GM12878 (cell line): ENCODE results near the gene FBLN1. TPM values are rescaled to one million over a fixed set of nuclear protein-coding genes. Genes with fewer than 3 reads are reported as not detected.

Source experiments
- ATAC-seq: fragments of 200-7000 bp; cut with Tn5 transposase; 3 replicates; pipeline ENCODE4 v1.9.1; 2020; ENCODE audit warnings: mild to moderate bottlenecking, moderate library complexity
- BruUV-seq: library from RNA; stranded (reverse); fragments of 400-500 nt; replicated peaks from 2 replicates; lab custom pipeline; 2021; lab: Mats Ljungman, UMichigan
- CTCF ChIA-PET: fragments of 300-600 bp; sonication (Branson Sonifier 250); formaldehyde crosslinking; extraction: SDS; loops from one replicate; lab custom pipeline; 2021; ENCODE audit warnings: inconsistent platforms; lab: Yijun Ruan, JAX
- POLR2A ChIA-PET: fragments of 350-600 bp; formaldehyde crosslinking; extraction: SDS; loops from one replicate; lab custom pipeline; 2021; ENCODE audit warnings: inconsistent platforms; lab: Charles Lee
- RAD21 ChIA-PET: fragments of 300-600 bp; sonication (Branson Sonifier 250); formaldehyde crosslinking; loops from one replicate; lab custom pipeline; 2023; ENCODE audit warnings: antibody characterized with exemption; ENCODE audit not compliant: unreplicated experiment; lab: Charles Lee
- SMC1A ChIA-PET: fragments of 300-600 bp; sonication (Branson Sonifier 250); formaldehyde crosslinking; loops from one replicate; lab custom pipeline; 2023; ENCODE audit not compliant: unreplicated experiment, uncharacterized antibody; lab: Charles Lee
- DNase-seq: peaks from one replicate; pipeline ENCODE4 v3.0.0-alpha.2; 2011; ENCODE audit warnings: low read depth, low spot score
- FAIRE-seq: peaks from 3 replicates; lab custom pipeline; 2011; peaks lifted over from hg19 to GRCh38; lab: Jason Lieb, UNC
- H2AFZ ChIP-seq: 2 replicates; pipeline ENCODE4 v1.6.0; 2011; ENCODE audit warnings: low read depth, low read length, control low read depth; ENCODE audit not compliant: control insufficient read depth
- H3K27ac ChIP-seq: 2 replicates; pipeline ENCODE4 v1.5.1; 2011; ENCODE audit warnings: control low read depth; ENCODE audit not compliant: control insufficient read depth, insufficient read depth
- H3K27me3 ChIP-seq, 2 experiments: replicated peaks in 1 of 2; 2 replicates each; pipeline versions ENCODE4 v1.6.0 to v1.6.1; 2011; ENCODE audit warnings: low read length in 1 of 2; ENCODE audit not compliant: control insufficient read depth in 2 of 2, insufficient read depth in 2 of 2
- H3K36me3 ChIP-seq, 2 experiments: 2 replicates each; pipeline ENCODE4 v1.5.1; 2011; ENCODE audit warnings: low read length in 1 of 2; ENCODE audit not compliant: control insufficient read depth in 2 of 2, insufficient read depth in 2 of 2
- H3K4me1 ChIP-seq: 2 replicates; pipeline ENCODE4 v1.6.1; 2011; ENCODE audit warnings: mild to moderate bottlenecking, low read length, moderate library complexity, mixed read lengths; ENCODE audit not compliant: control insufficient read depth, insufficient read depth
- H3K4me2 ChIP-seq: 2 replicates; pipeline ENCODE4 v1.6.0; 2011; ENCODE audit warnings: control low read depth; ENCODE audit not compliant: control insufficient read depth, insufficient read depth
- H3K4me3 ChIP-seq: fragments of 200-600 bp; sonication (generic); 2 replicates; pipeline ENCODE4 v1.5.1; 2016
- H3K79me2 ChIP-seq: 2 replicates; pipeline ENCODE4 v1.6.0; 2011; ENCODE audit warnings: low read length; ENCODE audit not compliant: control insufficient read depth, insufficient read depth
- H3K9ac ChIP-seq: 2 replicates; pipeline ENCODE4 v1.8.0; 2011; ENCODE audit warnings: low read length, control low read depth, mixed read lengths; ENCODE audit not compliant: control insufficient read depth, insufficient read depth
- H3K9me3 ChIP-seq: replicated peaks from 3 replicates; pipeline ENCODE4 v1.5.1; 2011; ENCODE audit warnings: mild to moderate bottlenecking, low read length; ENCODE audit not compliant: control insufficient read depth, insufficient read depth
- H4K20me1 ChIP-seq: 2 replicates; pipeline ENCODE4 v1.6.0; 2011; ENCODE audit not compliant: control insufficient read depth, insufficient read depth
- CEBPZ ChIP-seq: fragments of 150-350 bp; IDR thresholded peaks from 2 replicates; pipeline ENCODE4 v1.6.1; 2016; ENCODE audit warnings: low read depth, low read length
- CHD1 ChIP-seq: IDR thresholded peaks from 2 replicates; pipeline ENCODE4 v1.6.1; 2012; ENCODE audit warnings: low read depth, low read length, improper control_type of control experiment
- CUX1 ChIP-seq: IDR thresholded peaks from 2 replicates; pipeline ENCODE4 v1.6.1; 2012; ENCODE audit warnings: improper control_type of control experiment, low read depth, low read length; ENCODE audit not compliant: insufficient replicate concordance
- NFYB ChIP-seq: IDR thresholded peaks from 2 replicates; pipeline ENCODE4 v1.6.1; 2011; ENCODE audit warnings: low read depth, mild to moderate bottlenecking, low read length, improper control_type of control experiment, moderate library complexity; ENCODE audit not compliant: insufficient read depth
- NR2F1 ChIP-seq: fragments of 450-650 bp; conservative IDR thresholded peaks from 2 replicates; pipeline ENCODE4 v1.6.1; 2017; ENCODE audit warnings: mild to moderate bottlenecking
- PML ChIP-seq: IDR thresholded peaks from 2 replicates; pipeline ENCODE4 v1.6.1; 2012; ENCODE audit warnings: low read length, inconsistent platforms
- WGBS: methylation state at CpG from one replicate; pipeline ENCODE4 v1.1.6; 2016; ENCODE audit warnings: low lambda C conversion rate; ENCODE audit not compliant: insufficient replicate concordance, insufficient coverage; ENCODE audit errors: missing lambda C conversion rate; 5-methylcytosine and 5-hydroxymethylcytosine counted together
- in situ Hi-C: fragments of 300-500 bp; cut with MboI; formaldehyde crosslinking; loops from 9 replicates; pipeline ENCODE4 v1.14.3; 2018; ENCODE audit warnings: mixed read lengths
- intact Hi-C: fragments of 100-400 bp; cut with micrococcal nuclease; formaldehyde crosslinking; loops from one replicate; pipeline ENCODE4 v1.14.2; 2022; ENCODE audit not compliant: unreplicated experiment
- polyA plus RNA-seq, 11 experiments: library from polyadenylated mRNA; depleted of rRNA in 4 of 11; unstranded in 6 of 11; stranded (reverse) in 5 of 11; fragments of >200 nt; fragmentation: Nextera tagmentation in 4 of 11; fragmentation: Illumina TruSeq in 1 of 11; extraction: Ambion mirVana in 4 of 11; extraction: Trizol in 1 of 11; gene quantifications; 1 replicate in 1 of 11; 2 replicates in 10 of 11; pipeline versions ENCODE4 v1.2.1 to v1.2.3, GENCODE V29; 2011 to 2016; ENCODE audit warnings: inconsistent platforms in 2 of 11, missing spikeins in 2 of 11, low read depth in 1 of 11
- total RNA-seq, 4 experiments: library from RNA; depleted of rRNA in 3 of 4; stranded (reverse); fragments of >200 nt in 3 of 4; fragmentation: Illumina TruSeq in 1 of 4; extraction: Trizol in 1 of 4; gene quantifications; 2 replicates each; pipeline versions ENCODE4 v1.2.1 to v1.2.3, GENCODE V29; 2013 to 2021

The FBLN1 gene
- total and polyA plus RNA-seq, 10 of the 15 experiments (the other 5 are each of a cell fraction or from before 2014, with no cell fraction given) = 0.20 to 0.51 TPM; not detected in 8

- TF ChIP-seq NR2F1 = no peak
Observed at GRCh38 chr22:45630436-45630835, 127.8 kb downstream of the FBLN1 start (continued).

DNA sequence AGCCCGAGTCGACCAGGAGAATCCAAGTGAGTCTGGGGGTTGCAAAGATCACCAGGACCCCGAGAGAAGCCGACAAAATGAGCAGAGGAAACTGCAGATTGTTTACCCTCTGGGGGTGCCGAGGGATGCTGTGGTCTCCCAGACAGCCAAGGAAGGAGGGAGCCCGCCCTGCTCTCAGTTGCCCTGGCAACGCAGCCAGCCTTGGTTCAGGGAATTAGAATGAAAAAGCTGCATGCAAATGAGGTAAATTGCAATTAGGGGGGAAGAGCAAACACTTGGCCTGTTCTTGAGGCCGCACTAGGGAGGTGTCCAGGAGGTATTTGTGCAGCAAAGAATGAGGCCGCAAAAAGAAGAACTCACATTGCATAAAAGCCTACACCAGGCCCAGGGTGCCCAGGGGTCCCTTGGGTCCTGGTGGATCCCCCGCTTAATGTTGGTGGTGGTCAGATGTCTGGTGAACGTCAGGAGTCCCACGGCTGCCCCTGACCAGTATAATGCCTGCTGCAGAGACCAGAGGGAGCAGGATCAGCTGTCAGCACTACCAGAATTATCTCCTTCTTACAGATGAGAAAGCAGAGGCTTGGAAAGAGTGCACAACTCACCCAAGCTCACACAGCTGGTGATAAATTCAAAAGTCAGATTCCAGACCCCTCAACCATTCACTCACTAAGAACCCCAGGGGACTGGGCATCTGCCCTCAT is 128.6 kb downstream of the FBLN1 start:
- Histone ChIP-seq H3K36me3 (no peaks in the 10 kb centered on the region), H3K27me3 (peaks cover 1 to 3% of the 10 kb centered on the region in 2 experiments; a peak in 2 of 4 replicates), H3K9me3 (no peaks in the 10 kb centered on the region), H3K9ac (no peak overlapping the region), H3K4me2 (no peak overlapping the region), H4K20me1 (no peaks in the 10 kb centered on the region), H3K4me1 (no peaks in the 10 kb centered on the region), H3K27ac (no peak overlapping the region), H3K4me3 (no peak overlapping the region), H3K79me2 (no peaks in the 10 kb centered on the region), H2AFZ (no peak overlapping the region)
- no peak for ATAC-seq
- 8% methylated on average over 11 of the region's 12 CpGs for WGBS
- POLR2A ChIA-PET = no interaction called here
- SMC1A ChIA-PET = no interaction called here
- TF ChIP-seq PML = no peak
- intact Hi-C loops = no loop called here
- no peak for FAIRE-seq
- DNase-seq = no peak
- BruUV-seq = no TSS peak
- CTCF ChIA-PET = no interaction called here
- RAD21 ChIA-PET = no interaction called here
- in situ Hi-C loops = no loop called here

GRCh38 chr22:45631841-45632238 is 129.2 kb downstream of the FBLN1 start:
- Histone ChIP-seq H4K20me1 (no peaks in the 10 kb centered on the region), H3K27ac (no peak overlapping the region), H3K36me3 (no peaks in the 10 kb centered on the region), H2AFZ (no peak overlapping the region), H3K4me1 (no peaks in the 10 kb centered on the region), H3K79me2 (no peaks in the 10 kb centered on the region), H3K27me3 (peaks cover 1 to 3% of the 10 kb centered on the region in 2 experiments; a peak in 2 of 4 replicates), H3K4me2 (no peak overlapping the region), H3K9ac (no peak overlapping the region), H3K9me3 (no peaks in the 10 kb centered on the region), H3K4me3 (no peak overlapping the region)
- 46% methylated on average over 7 of the region's 7 CpGs for WGBS
- CTCF ChIA-PET = no interaction called here
- intact Hi-C loops = no loop called here
- in situ Hi-C loops = no loop called here
- BruUV-seq = no TSS peak
- ATAC-seq = no peak
- RAD21 ChIA-PET = no interaction called here
- DNase-seq = no peak
- POLR2A ChIA-PET = no interaction called here
- SMC1A ChIA-PET = no interaction called here
- no peak for FAIRE-seq
- TF ChIP-seq NFYB = no peak
- TF ChIP-seq CEBPZ = no peak
- TF ChIP-seq CHD1 = no peak
- TF ChIP-seq CUX1 = no peak
